ENCODE results near the gene ERCC6.

GRCh38 chr10:49512121-49512809, 26.7 kb downstream of the ERCC6 start:
- TF ChIP-seq POLR2AphosphoS5 (IDR thresholded peaks at IDR 0.05; ENCODE audit: insufficient read depth in 1 of 2, low read depth in 1 of 2), result no peak
- no peak for TF ChIP-seq POLR2A (IDR thresholded peaks at IDR 0.05)

Data from vagina (tissue), 2 donors.